CD14-positive monocyte (primary cell): ENCODE measurements around the gene GABRB2. TPM values are rescaled to one million over a fixed set of nuclear protein-coding genes. Genes with fewer than 3 reads are reported as not detected.

Experiments used
- DNase-seq, 3 donors: peaks; one replicate each; pipeline ENCODE4 v3.0.0-alpha.2; 2011 to 2022
- H2AFZ ChIP-seq: 2 replicates; pipeline ENCODE4 v1.6.0; 2012; ENCODE audit warnings: mild to moderate bottlenecking, low read depth, low read length, inconsistent platforms; ENCODE audit not compliant: insufficient read depth, poor library complexity, severe bottlenecking
- H3K27ac ChIP-seq, 2 donors: 1 replicate in 1 of 2; 2 replicates in 1 of 2; pipeline ENCODE4 v1.5.1; 2012 to 2013; ENCODE audit warnings: low read length in 2 of 2, control low read depth in 1 of 2, inconsistent platforms in 1 of 2, low read depth in 1 of 2, mild to moderate bottlenecking in 1 of 2
- H3K27me3 ChIP-seq, 2 donors: one replicate each; pipeline versions ENCODE4 v1.6.0 to v1.6.1; 2011 to 2013; ENCODE audit warnings: low read length in 2 of 2; ENCODE audit not compliant: control insufficient read depth in 2 of 2, insufficient read depth in 2 of 2
- H3K36me3 ChIP-seq, 2 donors: replicated peaks in 1 of 2; 1 replicate in 1 of 2; 2 replicates in 1 of 2; pipeline versions ENCODE4 v1.5.1 to v1.6.1; 2012 to 2013; ENCODE audit warnings: low read length in 2 of 2, control low read depth in 1 of 2, inconsistent platforms in 1 of 2, mild to moderate bottlenecking in 1 of 2; ENCODE audit not compliant: insufficient read depth in 2 of 2, control insufficient read depth in 1 of 2
- H3K4me1 ChIP-seq, 2 donors: 1 replicate in 1 of 2; 2 replicates in 1 of 2; pipeline versions ENCODE4 v1.5.1 to v1.6.1; 2012 to 2013; ENCODE audit warnings: low read length in 2 of 2, control low read depth in 1 of 2, inconsistent platforms in 1 of 2, mild to moderate bottlenecking in 1 of 2, moderate library complexity in 1 of 2; ENCODE audit not compliant: insufficient read depth in 2 of 2, control insufficient read depth in 1 of 2
- H3K4me2 ChIP-seq: replicated peaks from 2 replicates; pipeline ENCODE3; 2012; ENCODE audit warnings: low read length, moderate library complexity, mild to moderate bottlenecking; ENCODE audit not compliant: poor library complexity, severe bottlenecking; ENCODE audit errors: extremely low read depth
- H3K4me3 ChIP-seq, 3 experiments: fragments of 200-600 bp in 1 of 3; sonication (generic) in 1 of 3; replicated peaks in 1 of 3; 1 replicate in 2 of 3; 2 replicates in 1 of 3; pipeline ENCODE4 v1.5.1; 2011 to 2013; ENCODE audit warnings: low read length in 3 of 3, mild to moderate bottlenecking in 3 of 3, control low read depth in 2 of 3, low read depth in 2 of 3, inconsistent platforms in 1 of 3, moderate library complexity in 1 of 3
- H3K79me2 ChIP-seq: 2 replicates; pipeline ENCODE4 v1.6.0; 2012; ENCODE audit warnings: mild to moderate bottlenecking, control low read depth, inconsistent platforms, low read length, moderate library complexity; ENCODE audit not compliant: insufficient read depth
- H3K9ac ChIP-seq: 2 replicates; pipeline ENCODE4 v1.6.0; 2017; ENCODE audit warnings: low read length, mild to moderate bottlenecking; ENCODE audit not compliant: insufficient read depth, poor library complexity, severe bottlenecking
- H3K9me3 ChIP-seq, 2 donors: replicated peaks in 1 of 2; 1 replicate in 1 of 2; 2 replicates in 1 of 2; pipeline versions ENCODE4 v1.5.1 to v1.6.1; 2012 to 2013; ENCODE audit warnings: low read length in 2 of 2, control low read depth in 1 of 2; ENCODE audit not compliant: control insufficient read depth in 1 of 2, insufficient read depth in 1 of 2
- H4K20me1 ChIP-seq: 2 replicates; pipeline ENCODE4 v1.6.0; 2012; ENCODE audit warnings: mild to moderate bottlenecking, low read length, control low read depth, moderate library complexity; ENCODE audit not compliant: insufficient read depth
- H3K27ac Mint-ChIP-seq, 7 donors: one replicate each; pipeline ENCODE4 v1.8.0; 2020; ENCODE audit warnings: mild to moderate bottlenecking in 7 of 7, mixed read lengths in 7 of 7, moderate library complexity in 6 of 7, inconsistent platforms in 2 of 7
- H3K27me3 Mint-ChIP-seq, 3 donors: one replicate each; pipeline ENCODE4 v1.8.0; 2021 to 2022; ENCODE audit warnings: low read depth in 3 of 3, mild to moderate bottlenecking in 3 of 3, mixed read lengths in 3 of 3, moderate library complexity in 3 of 3, inconsistent platforms in 1 of 3
- H3K36me3 Mint-ChIP-seq, 2 donors: one replicate each; pipeline ENCODE4 v1.8.0; 2020; ENCODE audit warnings: mixed read lengths in 2 of 2, inconsistent platforms in 1 of 2, mild to moderate bottlenecking in 1 of 2
- H3K4me1 Mint-ChIP-seq: one replicate; pipeline ENCODE4 v1.8.0; 2020; ENCODE audit warnings: mild to moderate bottlenecking, mixed read lengths
- H3K4me3 Mint-ChIP-seq, 2 donors: one replicate each; pipeline ENCODE4 v1.8.0; 2020; ENCODE audit warnings: mild to moderate bottlenecking in 2 of 2, mixed read lengths in 2 of 2, moderate library complexity in 1 of 2
- H3K9me3 Mint-ChIP-seq, 7 donors: one replicate each; pipeline ENCODE4 v1.8.0; 2020 to 2022; ENCODE audit warnings: mixed read lengths in 7 of 7, mild to moderate bottlenecking in 6 of 7, moderate library complexity in 6 of 7, inconsistent platforms in 2 of 7
- WGBS: methylation state at CpG from one replicate; pipeline ENCODE4 v1.1.5; 2013; ENCODE audit warnings: missing lambda C conversion rate; ENCODE audit not compliant: insufficient coverage; 5-methylcytosine and 5-hydroxymethylcytosine counted together
- intact Hi-C, 2 donors: fragments of 100-400 bp; cut with micrococcal nuclease; formaldehyde crosslinking; loops; one replicate each; pipeline versions ENCODE4 v1.15.0 to v1.15.1; 2023
- polyA plus RNA-seq, 3 donors: library from polyadenylated mRNA; depleted of rRNA in 1 of 3; unstranded in 2 of 3; stranded (reverse) in 1 of 3; fragments of 300-500 nt in 2 of 3; fragments of >200 nt in 1 of 3; fragmentation: Illumina TruSeq in 2 of 3; gene quantifications; 1 replicate in 2 of 3; 2 replicates in 1 of 3; pipeline ENCODE4 v1.2.3, GENCODE V29; 2012 to 2021
- TF ChIP-seq, protein P1 (sequence below): fragments of 200-600 bp; IDR thresholded peaks from one replicate; pipeline ENCODE4 v1.8.0; 2022; ENCODE audit warnings: antibody characterized with exemption, mild to moderate bottlenecking

GABRB2 gene
- polyA plus RNA-seq, 3 donors = not detected

GRCh38 chr5:161266954-161267353 lies 279.6 kb downstream of the GABRB2 start:
- WGBS = no CpG with 5 or more reads among the region's 1 CpG
- intact Hi-C loops = no loop called here

DNA sequence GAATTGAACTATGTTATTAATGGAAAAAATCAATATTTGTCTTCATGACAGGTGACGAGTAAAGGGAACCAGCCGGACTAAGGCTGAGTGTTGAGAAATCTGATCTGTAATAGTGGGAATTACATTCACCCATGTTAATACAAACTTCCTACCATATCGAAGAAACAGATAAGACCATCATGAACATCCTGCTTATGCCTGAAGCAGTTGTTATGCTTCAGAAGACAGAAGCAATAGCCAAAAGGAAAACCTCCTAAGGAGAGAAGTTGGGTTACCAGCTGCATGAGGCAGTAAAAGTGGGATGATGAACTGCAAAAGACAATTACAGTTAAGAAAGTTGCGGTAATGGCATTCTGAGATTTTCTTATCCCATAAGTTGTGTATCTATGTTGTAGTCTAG lies 281.5 kb downstream of the GABRB2 start:
- no peak overlapping the region for H3K9ac ChIP-seq
- H3K79me2 ChIP-seq = no peaks in the 10 kb centered on the region
- H3K4me3 ChIP-seq = no peak overlapping the region
- no peaks in the 10 kb centered on the region for H3K4me1 ChIP-seq
- no peak for DNase-seq
- intact Hi-C loops = no loop called here
- H3K9me3 ChIP-seq = no peaks in the 10 kb centered on the region
- no peaks in the 10 kb centered on the region for H3K27me3 Mint-ChIP-seq
- H3K27ac Mint-ChIP-seq = no peak overlapping the region
- TF ChIP-seq, protein P1, sequence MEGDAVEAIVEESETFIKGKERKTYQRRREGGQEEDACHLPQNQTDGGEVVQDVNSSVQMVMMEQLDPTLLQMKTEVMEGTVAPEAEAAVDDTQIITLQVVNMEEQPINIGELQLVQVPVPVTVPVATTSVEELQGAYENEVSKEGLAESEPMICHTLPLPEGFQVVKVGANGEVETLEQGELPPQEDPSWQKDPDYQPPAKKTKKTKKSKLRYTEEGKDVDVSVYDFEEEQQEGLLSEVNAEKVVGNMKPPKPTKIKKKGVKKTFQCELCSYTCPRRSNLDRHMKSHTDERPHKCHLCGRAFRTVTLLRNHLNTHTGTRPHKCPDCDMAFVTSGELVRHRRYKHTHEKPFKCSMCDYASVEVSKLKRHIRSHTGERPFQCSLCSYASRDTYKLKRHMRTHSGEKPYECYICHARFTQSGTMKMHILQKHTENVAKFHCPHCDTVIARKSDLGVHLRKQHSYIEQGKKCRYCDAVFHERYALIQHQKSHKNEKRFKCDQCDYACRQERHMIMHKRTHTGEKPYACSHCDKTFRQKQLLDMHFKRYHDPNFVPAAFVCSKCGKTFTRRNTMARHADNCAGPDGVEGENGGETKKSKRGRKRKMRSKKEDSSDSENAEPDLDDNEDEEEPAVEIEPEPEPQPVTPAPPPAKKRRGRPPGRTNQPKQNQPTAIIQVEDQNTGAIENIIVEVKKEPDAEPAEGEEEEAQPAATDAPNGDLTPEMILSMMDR = no peak
- no peak overlapping the region for H3K27ac ChIP-seq
- H3K4me2 ChIP-seq = no peak overlapping the region
- no peaks in the 10 kb centered on the region for H3K36me3 ChIP-seq
- no peaks in the 10 kb centered on the region for H3K4me1 Mint-ChIP-seq
- H3K9me3 Mint-ChIP-seq = peaks cover 0 to 13% (median 3%) of the 10 kb centered on the region in 7 donors
- no peaks in the 10 kb centered on the region for H3K36me3 Mint-ChIP-seq
- H2AFZ ChIP-seq = no peak overlapping the region
- H3K27me3 ChIP-seq = no peaks in the 10 kb centered on the region
- WGBS = no CpG with 5 or more reads among the region's 4 CpGs
- no peaks in the 10 kb centered on the region for H4K20me1 ChIP-seq
- no peak overlapping the region for H3K4me3 Mint-ChIP-seq

More at GRCh38 chr5:161266954-161267353, 279.6 kb downstream of the GABRB2 start:
- Histone ChIP-seq H3K4me3 (no peak overlapping the region), H3K27me3 (no peaks in the 10 kb centered on the region), H3K79me2 (no peaks in the 10 kb centered on the region), H3K9me3 (no peaks in the 10 kb centered on the region), H4K20me1 (no peaks in the 10 kb centered on the region), H2AFZ (no peak overlapping the region), H3K27ac (no peak overlapping the region), H3K36me3 (no peaks in the 10 kb centered on the region), H3K4me2 (no peak overlapping the region), H3K4me1 (no peaks in the 10 kb centered on the region), H3K9ac (no peak overlapping the region)
- no peak overlapping the region for H3K4me3 Mint-ChIP-seq
- no peak overlapping the region for H3K27ac Mint-ChIP-seq
- no peaks in the 10 kb centered on the region for H3K36me3 Mint-ChIP-seq
- TF ChIP-seq, protein P1 = no peak
- no peaks in the 10 kb centered on the region for H3K4me1 Mint-ChIP-seq
- H3K27me3 Mint-ChIP-seq = no peaks in the 10 kb centered on the region
- no peak for DNase-seq
- peaks cover 0 to 11% (median 3%) of the 10 kb centered on the region in 7 donors for H3K9me3 Mint-ChIP-seq
